Spleen (tissue), 11 donors: Measurements from ENCODE around the gene CACNA2D3. TPM values are rescaled to one million over a fixed set of nuclear protein-coding genes. Genes with fewer than 3 reads are reported as not detected.

Experiments used
- DNase-seq: peaks from one replicate; pipeline ENCODE4 v3.0.0-alpha.2; 2020
- H3K27ac ChIP-seq, 8 donors: fragments of 200-600 bp; sonication (generic) in 7 of 8; 1 replicate in 4 of 8; 2 replicates in 4 of 8; pipeline versions ENCODE4 v1.5.0 to v1.8.0; 2016 to 2021; ENCODE audit warnings: inconsistent platforms in 4 of 8, mild to moderate bottlenecking in 4 of 8, moderate library complexity in 1 of 8
- H3K27me3 ChIP-seq, 7 donors: fragments of 200-600 bp; sonication (generic) in 6 of 7; replicated peaks in 1 of 7; 1 replicate in 4 of 7; 2 replicates in 3 of 7; pipeline versions ENCODE4 v1.5.0 to v1.8.0; 2016 to 2021; ENCODE audit warnings: inconsistent platforms in 3 of 7, mild to moderate bottlenecking in 1 of 7
- H3K36me3 ChIP-seq, 6 donors: fragments of 200-600 bp; sonication (generic) in 5 of 6; 1 replicate in 4 of 6; 2 replicates in 2 of 6; pipeline versions ENCODE4 v1.5.0 to v1.8.0; 2016 to 2021; ENCODE audit warnings: inconsistent platforms in 2 of 6
- H3K4me1 ChIP-seq, 6 donors: fragments of 200-600 bp; sonication (generic) in 5 of 6; 1 replicate in 3 of 6; 2 replicates in 3 of 6; pipeline versions ENCODE4 v1.5.0 to v1.8.0; 2016 to 2021; ENCODE audit warnings: inconsistent platforms in 3 of 6
- H3K4me3 ChIP-seq, 8 donors: fragments of 200-600 bp; sonication (generic) in 7 of 8; 1 replicate in 4 of 8; 2 replicates in 4 of 8; pipeline versions ENCODE4 v1.5.0 to v1.8.0; 2016 to 2021; ENCODE audit warnings: inconsistent platforms in 4 of 8, mild to moderate bottlenecking in 4 of 8, moderate library complexity in 2 of 8
- H3K9me3 ChIP-seq, 8 donors: fragments of 200-600 bp; sonication (generic) in 7 of 8; 1 replicate in 4 of 8; 2 replicates in 4 of 8; pipeline versions ENCODE4 v1.5.0 to v1.8.0; 2016 to 2021; ENCODE audit warnings: inconsistent platforms in 4 of 8
- POLR2A ChIP-seq, 3 donors: fragments of 450-650 bp; IDR thresholded peaks; one replicate each; pipeline ENCODE4 v1.5.1; 2017; ENCODE audit warnings: antibody characterized with exemption in 3 of 3, mild to moderate bottlenecking in 1 of 3
- POLR2AphosphoS5 ChIP-seq, 3 donors: sonication (generic); formaldehyde crosslinking; IDR thresholded peaks; one replicate each; pipeline ENCODE4 v1.5.1; 2017; ENCODE audit warnings: antibody characterized with exemption in 3 of 3
- WGBS, 5 donors: extraction: QIAGEN DNeasy Blood & Tissue Kit in 3 of 5; methylation state at CpG; one replicate each; pipeline versions ENCODE4 v1.1.5 to v1.1.7; 2013 to 2018; 5-methylcytosine and 5-hydroxymethylcytosine counted together
- intact Hi-C: fragments of 100-400 bp; cut with DNase I; formaldehyde crosslinking; loops from one replicate; pipeline ENCODE4 v1.15.0; 2023; ENCODE audit warnings: low total_unique reads
- polyA plus RNA-seq, 3 donors: library from polyadenylated mRNA; stranded (reverse); fragments of 200-250 nt; gene quantifications; one replicate each; pipeline ENCODE4 v1.2.1, GENCODE V29; 2013
- total RNA-seq, 7 donors: library from RNA; depleted of rRNA in 3 of 7; stranded (reverse); fragments of >200 nt in 3 of 7; fragmentation: NEBNext Ultra II Directional in 4 of 7; extraction: Animal tissue kit (Norgen Biotek cat#: 25700) in 4 of 7; gene quantifications; one replicate each; pipeline versions ENCODE4 v1.1.0 to v1.2.1, GENCODE V29; 2016 to 2021
- TF ChIP-seq, protein P1 (sequence below), 11 experiments: fragments of 200-600 bp in 7 of 11; fragments of 450-650 bp in 4 of 11; sonication (generic) in 4 of 11; IDR thresholded peaks in 8 of 11; conservative IDR thresholded peaks in 3 of 11; 1 replicate in 7 of 11; 2 replicates in 4 of 11; pipeline versions ENCODE4 v1.4.0 to v1.8.0; 2016 to 2021; ENCODE audit warnings: antibody characterized with exemption in 11 of 11, inconsistent platforms in 4 of 11, mild to moderate bottlenecking in 1 of 11
- donor health status: healthy with polysubstance abuse.
- donor health status: DM: no; HTN: no; CAD: no; lungs with moderate emphysema.
- donor health status: DM: no; HTN: no; CAD: no.
- donor health status: Bipolar disorder and iron deficiency.
- donor health status: healthy.
- donor health status: DM: no; HTN: no; CAD: no.
- donor health status: DM: yes; HTN: yes; CAD: no.

The CACNA2D3 gene
- total and polyA plus RNA-seq, 10 donors = 0.83 to 4.9 (median 2.9) TPM

DNA sequence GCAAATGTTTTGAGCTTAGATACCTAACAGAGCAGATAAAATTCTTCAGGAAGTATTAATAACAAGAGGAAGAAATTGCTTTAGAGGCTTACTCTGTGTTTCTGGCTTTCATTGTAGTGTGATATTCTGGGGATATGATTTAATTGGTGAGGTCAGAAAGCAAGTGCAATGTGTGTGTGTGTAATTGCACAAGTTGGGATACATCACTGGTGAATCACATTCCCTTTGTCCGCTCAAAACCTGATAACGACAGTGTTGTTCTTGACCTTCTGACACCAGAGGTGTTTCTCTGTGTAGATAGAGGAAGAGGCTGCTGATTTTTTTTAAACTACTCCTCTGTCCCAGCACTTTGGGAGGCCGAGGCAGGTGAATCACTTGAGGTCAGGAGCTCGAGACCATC, 161.1 kb downstream of the CACNA2D3 start:
- no peak overlapping the region for H3K27ac ChIP-seq
- 65 to 78% (median 73%) methylated on average over 4 of the region's 4 CpGs for WGBS, 5 donors
- no peak overlapping the region for H3K4me3 ChIP-seq
- peaks cover 0 to 11% (median 0%) of the 10 kb centered on the region in 7 donors for H3K27me3 ChIP-seq
- TF ChIP-seq, protein P1, sequence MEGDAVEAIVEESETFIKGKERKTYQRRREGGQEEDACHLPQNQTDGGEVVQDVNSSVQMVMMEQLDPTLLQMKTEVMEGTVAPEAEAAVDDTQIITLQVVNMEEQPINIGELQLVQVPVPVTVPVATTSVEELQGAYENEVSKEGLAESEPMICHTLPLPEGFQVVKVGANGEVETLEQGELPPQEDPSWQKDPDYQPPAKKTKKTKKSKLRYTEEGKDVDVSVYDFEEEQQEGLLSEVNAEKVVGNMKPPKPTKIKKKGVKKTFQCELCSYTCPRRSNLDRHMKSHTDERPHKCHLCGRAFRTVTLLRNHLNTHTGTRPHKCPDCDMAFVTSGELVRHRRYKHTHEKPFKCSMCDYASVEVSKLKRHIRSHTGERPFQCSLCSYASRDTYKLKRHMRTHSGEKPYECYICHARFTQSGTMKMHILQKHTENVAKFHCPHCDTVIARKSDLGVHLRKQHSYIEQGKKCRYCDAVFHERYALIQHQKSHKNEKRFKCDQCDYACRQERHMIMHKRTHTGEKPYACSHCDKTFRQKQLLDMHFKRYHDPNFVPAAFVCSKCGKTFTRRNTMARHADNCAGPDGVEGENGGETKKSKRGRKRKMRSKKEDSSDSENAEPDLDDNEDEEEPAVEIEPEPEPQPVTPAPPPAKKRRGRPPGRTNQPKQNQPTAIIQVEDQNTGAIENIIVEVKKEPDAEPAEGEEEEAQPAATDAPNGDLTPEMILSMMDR (IDR thresholded peaks at IDR 0.05 in 8 of 11, conservative IDR thresholded peaks at IDR 0.05 in 3 of 11) = no peak
- TF ChIP-seq POLR2AphosphoS5 (IDR thresholded peaks at IDR 0.05) (no peak), POLR2A (IDR thresholded peaks at IDR 0.05) (no peak)
- H3K36me3 ChIP-seq = no peaks in the 10 kb centered on the region
- H3K9me3 ChIP-seq = peaks cover 0 to 10% (median 0%) of the 10 kb centered on the region in 8 donors
- no peaks in the 10 kb centered on the region for H3K4me1 ChIP-seq
- DNase-seq = no peak
- intact Hi-C loops = no loop called here

DNA sequence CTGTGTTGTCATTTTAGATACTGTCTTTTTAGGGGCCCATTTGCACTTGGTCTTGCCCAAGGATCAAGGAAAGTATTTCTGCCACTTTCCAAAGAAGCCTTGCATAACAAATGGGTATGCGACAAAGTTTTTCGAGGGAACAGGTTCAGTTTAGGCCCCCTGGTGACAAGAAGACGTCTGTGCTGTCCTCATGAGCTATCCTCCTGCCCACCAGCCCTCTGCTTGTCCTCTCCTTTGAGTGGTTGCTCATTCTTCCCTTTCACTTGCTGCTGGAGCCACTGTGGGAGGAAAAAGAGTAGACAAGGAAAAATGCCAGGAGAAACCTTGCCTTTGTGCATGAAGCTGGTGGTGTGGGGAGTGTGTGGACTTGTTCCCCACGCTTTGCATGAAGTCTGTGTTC, 171.9 kb downstream of the CACNA2D3 start:
- no peaks in the 10 kb centered on the region for H3K36me3 ChIP-seq
- H3K9me3 ChIP-seq = peaks cover 0 to 3% (median 0%) of the 10 kb centered on the region in 8 donors
- no peak overlapping the region for H3K27ac ChIP-seq
- no peak overlapping the region for H3K4me3 ChIP-seq
- intact Hi-C loops = no loop called here
- no peak for DNase-seq
- no peaks in the 10 kb centered on the region for H3K4me1 ChIP-seq
- WGBS, 5 donors = 44 to 51% (median 45%) methylated on average over 4 of the region's 4 CpGs
- no peaks in the 10 kb centered on the region for H3K27me3 ChIP-seq
- no peak for TF ChIP-seq POLR2AphosphoS5 (IDR thresholded peaks at IDR 0.05)
- TF ChIP-seq, protein P1 (IDR thresholded peaks at IDR 0.05 in 8 of 11, conservative IDR thresholded peaks at IDR 0.05 in 3 of 11) = no peak
- TF ChIP-seq POLR2A (IDR thresholded peaks at IDR 0.05) = no peak

DNA sequence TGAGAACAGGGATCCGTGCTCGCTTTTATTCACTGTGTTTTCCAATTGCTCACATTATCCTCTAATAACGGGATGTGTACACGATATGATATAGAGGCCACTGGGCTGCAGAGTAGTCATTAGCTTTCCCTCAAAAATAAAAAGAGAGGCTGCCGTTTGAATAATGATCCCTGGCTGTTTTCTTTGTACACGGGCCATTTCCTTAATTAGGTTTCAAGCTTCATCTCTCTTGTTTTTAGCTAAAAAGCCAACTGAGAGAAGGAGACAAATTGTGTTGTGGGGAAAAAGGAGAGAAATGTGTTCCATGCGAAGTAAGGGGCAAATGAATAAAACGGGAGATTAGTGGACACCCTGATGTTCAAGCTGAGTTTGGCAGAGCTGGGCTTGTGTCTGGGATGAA, 174.2 kb downstream of the CACNA2D3 start:
- DNase-seq = no peak
- H3K9me3 ChIP-seq = no peaks in the 10 kb centered on the region
- no peaks in the 10 kb centered on the region for H3K27me3 ChIP-seq
- H3K4me1 ChIP-seq = no peaks in the 10 kb centered on the region
- no peaks in the 10 kb centered on the region for H3K36me3 ChIP-seq
- intact Hi-C loops = no loop called here
- 71 to 82% (median 81%) methylated on average over 8 of the region's 8 CpGs for WGBS, 5 donors
- TF ChIP-seq POLR2AphosphoS5 (IDR thresholded peaks at IDR 0.05) (no peak), POLR2A (IDR thresholded peaks at IDR 0.05) (no peak)
- TF ChIP-seq, protein P1 (IDR thresholded peaks at IDR 0.05 in 8 of 11, conservative IDR thresholded peaks at IDR 0.05 in 3 of 11) = no peak
- H3K27ac ChIP-seq = no peak overlapping the region
- no peak overlapping the region for H3K4me3 ChIP-seq

DNA sequence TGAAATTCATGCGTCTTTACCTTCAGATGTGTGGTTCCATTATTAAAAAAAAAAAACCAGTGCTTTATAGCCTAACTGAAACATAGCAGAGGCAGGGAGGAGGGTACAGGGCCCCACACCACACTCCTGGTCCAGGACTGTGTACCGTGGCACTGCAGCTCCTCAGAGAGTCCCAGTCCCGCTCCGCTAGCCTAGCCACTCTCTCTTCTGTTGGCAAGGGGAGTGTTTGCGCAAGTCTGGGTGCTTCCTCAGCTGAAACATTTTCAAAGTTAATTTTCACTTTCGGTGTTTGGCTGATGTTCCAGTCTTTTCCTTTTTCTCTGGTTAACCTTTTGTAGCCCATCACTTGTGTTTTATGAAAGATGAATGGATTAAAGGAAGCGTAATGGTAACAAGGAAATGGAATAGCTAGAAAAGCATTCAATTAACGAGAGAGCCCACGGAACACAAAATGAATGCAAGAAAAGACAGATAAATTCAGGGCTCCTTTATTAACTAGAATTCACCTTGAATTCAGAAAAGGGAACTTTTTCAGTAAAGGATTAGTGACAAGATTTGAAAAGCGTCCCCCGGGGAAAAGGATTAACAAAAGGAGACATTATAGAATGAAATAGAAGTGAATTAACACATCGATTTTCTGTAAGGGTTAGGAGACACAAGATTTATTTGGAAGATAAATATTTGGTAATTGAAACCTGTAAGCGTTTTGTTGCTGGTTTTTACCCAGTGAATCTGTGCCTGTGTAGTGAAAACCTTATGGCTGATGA, 177.0 kb downstream of the CACNA2D3 start:
- TF ChIP-seq POLR2AphosphoS5 (IDR thresholded peaks at IDR 0.05) (no peak), POLR2A (IDR thresholded peaks at IDR 0.05) (no peak)
- TF ChIP-seq, protein P1 (IDR thresholded peaks at IDR 0.05 in 8 of 11, conservative IDR thresholded peaks at IDR 0.05 in 3 of 11) = no peak
- no peak for DNase-seq
- Histone ChIP-seq H3K9me3 (no peaks in the 10 kb centered on the region), H3K27ac (no peak overlapping the region), H3K4me3 (no peak overlapping the region), H3K36me3 (no peaks in the 10 kb centered on the region), H3K4me1 (no peaks in the 10 kb centered on the region), H3K27me3 (no peaks in the 10 kb centered on the region)
- intact Hi-C loops = no loop called here
- 74 to 82% (median 74%) methylated on average over 13 of the region's 13 CpGs for WGBS, 5 donors
